Activated CD4-positive, alpha-beta memory T cell treated with anti-CD3 and anti-CD28 coated beads for 36 hours (primary cell): ENCODE data around the gene SEMA3A. TPM values are rescaled to one million over a fixed set of nuclear protein-coding genes. Genes with fewer than 3 reads are reported as not detected.

ENCODE experiments used
- CTCF ChIA-PET: fragments of 350-600 bp; sonication (Branson Sonifier 250); formaldehyde crosslinking; loops from one replicate; lab custom pipeline; 2021; ENCODE audit warnings: antibody characterized with exemption, inconsistent platforms; lab: Charles Lee
- POLR2A ChIA-PET: fragments of 350-600 bp; sonication (Branson Sonifier 250); formaldehyde crosslinking; loops from one replicate; lab custom pipeline; 2021; ENCODE audit warnings: antibody characterized with exemption; lab: Charles Lee
- DNase-seq: peaks from one replicate; pipeline ENCODE4 v3.0.0-alpha.2; 2020
- H3K27ac Mint-ChIP-seq: one replicate; pipeline ENCODE4 v1.8.0; 2021; ENCODE audit warnings: mixed read lengths
- H3K27me3 Mint-ChIP-seq: one replicate; pipeline ENCODE4 v1.8.0; 2021; ENCODE audit warnings: mixed read lengths
- H3K36me3 Mint-ChIP-seq: one replicate; pipeline ENCODE4 v1.8.0; 2021; ENCODE audit warnings: mixed read lengths
- H3K4me1 Mint-ChIP-seq: one replicate; pipeline ENCODE4 v1.8.0; 2021; ENCODE audit warnings: low read depth, mixed read lengths
- H3K4me3 Mint-ChIP-seq: one replicate; pipeline ENCODE4 v1.8.0; 2021; ENCODE audit warnings: mild to moderate bottlenecking, mixed read lengths
- H3K9me3 Mint-ChIP-seq: one replicate; pipeline ENCODE4 v1.8.0; 2021; ENCODE audit warnings: mixed read lengths
- intact Hi-C: fragments of 100-400 bp; cut with micrococcal nuclease; formaldehyde crosslinking; loops from one replicate; pipeline ENCODE4 v1.15.1; 2023
- total RNA-seq, 2 experiments: library from RNA; stranded (reverse); gene quantifications; one replicate each; pipeline ENCODE4 v1.2.3, GENCODE V29; 2021

The SEMA3A gene
- total RNA-seq, 2 experiments from 2014 or later: 0.59 to 0.75 TPM

DNA sequence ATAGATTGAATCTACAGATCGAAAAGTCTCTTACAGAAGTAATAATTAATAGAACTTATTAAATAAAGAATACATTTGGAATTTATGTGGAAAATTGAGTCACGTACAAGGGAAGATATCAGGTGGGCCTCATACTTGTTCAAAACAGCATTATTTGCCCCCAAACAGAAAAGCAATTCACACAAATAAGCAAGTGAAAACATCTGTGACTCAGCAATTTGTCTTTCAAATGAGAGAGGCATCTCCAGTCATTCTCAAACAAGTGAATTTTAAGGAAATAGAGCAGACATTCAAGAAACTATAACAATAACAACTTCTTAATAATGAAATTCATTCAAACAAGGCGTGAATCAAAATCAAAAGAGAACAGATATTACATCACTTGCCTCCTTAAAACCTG is 50.1 kb downstream of the SEMA3A start:
- Mint-ChIP-seq H3K4me3 (no peak overlapping the region), H3K27me3 (no peaks in the 10 kb centered on the region), H3K27ac (no peak overlapping the region), H3K9me3 (peaks cover 3% of the 10 kb centered on the region), H3K36me3 (no peaks in the 10 kb centered on the region), H3K4me1 (no peaks in the 10 kb centered on the region)
- POLR2A ChIA-PET: no interaction called here
- CTCF ChIA-PET: no interaction called here
- DNase-seq: no peak
- intact Hi-C loops: no loop called here

DNA sequence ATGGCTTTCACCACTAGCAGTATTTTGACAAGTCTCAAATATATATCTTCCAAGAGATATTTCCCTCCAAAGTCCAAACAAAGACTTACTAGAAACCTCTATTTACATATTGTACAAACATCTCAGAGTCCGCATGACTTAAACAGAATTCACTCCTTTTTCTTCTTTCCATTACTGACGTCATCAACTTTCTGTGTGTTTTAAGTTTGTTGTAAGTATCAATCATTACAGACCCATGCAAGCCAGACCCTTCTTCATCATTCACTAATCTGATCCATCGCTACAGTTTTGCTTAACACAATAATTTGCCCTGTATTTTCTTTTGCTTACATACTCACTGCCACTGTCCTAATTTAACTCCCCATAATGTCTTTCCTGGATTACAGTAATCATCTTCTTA is 51.9 kb downstream of the SEMA3A start:
- ChIA-PET POLR2A (no interaction called here), CTCF (no interaction called here)
- no peaks in the 10 kb centered on the region for H3K36me3 Mint-ChIP-seq
- no peaks in the 10 kb centered on the region for H3K4me1 Mint-ChIP-seq
- peaks cover 3% of the 10 kb centered on the region for H3K9me3 Mint-ChIP-seq
- intact Hi-C loops: no loop called here
- no peaks in the 10 kb centered on the region for H3K27me3 Mint-ChIP-seq
- DNase-seq: no peak
- H3K4me3 Mint-ChIP-seq: no peak overlapping the region
- H3K27ac Mint-ChIP-seq: no peak overlapping the region

DNA sequence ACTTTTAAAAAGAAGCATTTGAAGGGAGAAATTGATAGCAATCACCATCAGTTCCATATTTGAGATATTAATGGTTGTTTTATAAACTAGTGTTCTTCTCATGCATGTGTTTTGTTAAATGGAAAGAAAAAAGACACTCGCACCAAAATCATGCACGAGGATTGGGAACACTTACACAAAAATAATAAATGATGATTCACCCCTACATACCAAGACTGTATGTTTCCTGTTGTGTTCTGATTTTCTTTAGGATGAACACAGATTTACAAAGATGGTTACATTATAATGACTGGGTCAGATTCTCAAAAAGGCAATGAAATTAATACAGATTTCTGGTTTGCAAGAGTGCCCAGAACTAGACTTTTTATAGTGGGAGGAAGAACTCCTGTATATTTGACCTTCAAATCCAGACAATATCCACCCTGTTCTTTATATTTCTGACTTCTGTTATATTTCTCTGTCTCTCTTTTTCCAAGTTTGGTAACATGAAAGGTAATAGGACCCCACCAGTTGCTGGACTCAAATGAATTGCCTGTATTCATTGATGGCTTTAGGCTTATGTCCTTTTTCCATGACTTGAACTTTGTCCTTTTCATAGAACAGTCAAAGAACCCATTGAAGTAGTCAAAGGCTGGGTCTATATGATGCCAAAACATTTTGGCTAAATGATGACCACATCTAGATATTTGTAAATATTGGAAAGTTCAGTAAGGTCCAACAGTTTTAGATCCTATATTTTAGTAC is 54.4 kb downstream of the SEMA3A start:
- H3K27ac Mint-ChIP-seq: no peak overlapping the region
- no peak for DNase-seq
- no peak overlapping the region for H3K4me3 Mint-ChIP-seq
- intact Hi-C loops: no loop called here
- POLR2A ChIA-PET: no interaction called here
- no peaks in the 10 kb centered on the region for H3K27me3 Mint-ChIP-seq
- no peaks in the 10 kb centered on the region for H3K4me1 Mint-ChIP-seq
- CTCF ChIA-PET: no interaction called here
- no peaks in the 10 kb centered on the region for H3K36me3 Mint-ChIP-seq
- H3K9me3 Mint-ChIP-seq: peaks cover 3% of the 10 kb centered on the region

DNA sequence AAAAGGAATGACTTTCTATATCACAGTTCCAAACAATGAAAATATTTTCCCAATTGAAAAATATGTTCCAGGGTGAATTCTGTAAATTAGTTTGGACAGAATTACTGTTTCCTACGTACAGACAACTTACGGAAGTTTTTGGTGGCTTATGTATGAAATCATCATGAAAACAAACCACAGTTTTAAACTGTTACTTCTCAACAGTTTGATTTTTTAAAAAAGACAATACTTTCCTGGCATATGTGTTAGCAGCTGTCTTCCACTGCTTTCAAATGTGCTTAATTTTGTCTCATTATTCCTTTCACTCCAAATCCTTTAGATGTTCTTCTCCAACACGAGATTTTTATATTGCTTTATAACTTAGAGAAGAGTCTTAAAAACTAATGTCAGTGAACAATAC is 56.2 kb downstream of the SEMA3A start:
- no peaks in the 10 kb centered on the region for H3K27me3 Mint-ChIP-seq
- intact Hi-C loops: no loop called here
- no peak overlapping the region for H3K27ac Mint-ChIP-seq
- ChIA-PET POLR2A (no interaction called here), CTCF (no interaction called here)
- H3K36me3 Mint-ChIP-seq: no peaks in the 10 kb centered on the region
- H3K4me3 Mint-ChIP-seq: no peak overlapping the region
- peaks cover 3% of the 10 kb centered on the region for H3K9me3 Mint-ChIP-seq
- DNase-seq: no peak
- H3K4me1 Mint-ChIP-seq: no peaks in the 10 kb centered on the region

DNA sequence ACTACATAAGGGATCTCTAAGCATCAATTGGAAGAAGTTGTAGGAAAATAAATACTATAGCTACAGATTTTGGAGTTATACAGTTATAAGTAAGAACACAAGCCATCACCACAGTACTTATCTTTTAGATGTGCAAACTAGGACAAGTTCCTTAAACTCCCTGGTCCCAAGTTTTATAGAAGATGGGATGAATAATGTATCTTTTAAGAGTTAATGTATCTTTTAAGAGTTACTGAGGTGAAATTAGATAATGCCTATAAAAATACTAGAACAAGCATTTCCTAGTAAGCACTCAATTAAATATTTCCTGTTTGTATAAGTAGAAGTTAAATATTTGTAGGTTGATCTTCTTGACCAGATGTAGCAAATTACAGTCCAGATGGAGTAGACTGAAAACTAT is 56.8 kb downstream of the SEMA3A start:
- no peak overlapping the region for H3K4me3 Mint-ChIP-seq
- H3K27me3 Mint-ChIP-seq: no peaks in the 10 kb centered on the region
- H3K4me1 Mint-ChIP-seq: no peaks in the 10 kb centered on the region
- intact Hi-C loops: no loop called here
- H3K36me3 Mint-ChIP-seq: no peaks in the 10 kb centered on the region
- H3K9me3 Mint-ChIP-seq: peaks cover 3% of the 10 kb centered on the region
- ChIA-PET POLR2A (no interaction called here), CTCF (no interaction called here)
- no peak overlapping the region for H3K27ac Mint-ChIP-seq
- DNase-seq: no peak

DNA sequence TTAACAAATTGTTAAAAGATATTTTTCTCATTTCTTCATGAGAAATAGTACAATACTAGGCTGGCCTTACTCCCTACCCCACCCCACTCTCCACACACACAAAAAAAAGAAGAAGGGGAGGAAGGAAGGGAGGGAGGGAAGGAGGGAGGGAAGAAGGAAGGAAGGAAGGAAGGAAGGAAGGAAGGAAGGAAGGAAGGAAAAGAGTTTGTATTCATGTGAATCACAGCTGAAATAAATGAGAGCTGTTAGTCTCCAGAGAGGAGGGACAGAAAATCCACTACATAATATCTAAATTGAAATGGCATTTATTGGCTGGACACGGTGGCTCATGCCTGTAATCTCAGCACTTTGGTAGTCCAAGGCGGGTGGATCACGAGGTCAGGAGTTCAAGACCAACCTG is 57.8 kb downstream of the SEMA3A start:
- DNase-seq: no peak
- intact Hi-C loops: no loop called here
- no peaks in the 10 kb centered on the region for H3K36me3 Mint-ChIP-seq
- H3K4me3 Mint-ChIP-seq: no peak overlapping the region
- POLR2A ChIA-PET: no interaction called here
- H3K27me3 Mint-ChIP-seq: no peaks in the 10 kb centered on the region
- no peaks in the 10 kb centered on the region for H3K4me1 Mint-ChIP-seq
- H3K9me3 Mint-ChIP-seq: peaks cover 2% of the 10 kb centered on the region
- CTCF ChIA-PET: no interaction called here
- H3K27ac Mint-ChIP-seq: no peak overlapping the region

DNA sequence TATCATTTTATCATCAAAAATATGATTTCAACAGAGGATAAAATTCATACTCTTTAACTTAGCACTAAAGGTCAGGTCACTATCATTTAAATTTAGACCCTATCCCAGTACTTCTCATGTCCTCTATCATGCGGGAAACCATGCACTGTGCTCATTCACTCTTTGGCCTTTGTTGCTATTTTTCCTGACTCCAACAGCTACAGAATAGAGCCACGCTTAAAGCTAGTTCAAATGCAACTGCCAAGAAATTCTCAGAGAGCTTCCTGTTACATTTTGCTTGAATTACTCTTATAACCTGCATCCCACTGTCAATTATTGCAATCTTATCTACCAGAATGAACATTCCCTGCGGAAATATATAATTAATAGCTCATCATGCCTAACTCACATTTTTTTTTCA is 58.3 kb downstream of the SEMA3A start:
- DNase-seq: no peak
- no peak overlapping the region for H3K4me3 Mint-ChIP-seq
- intact Hi-C loops: no loop called here
- POLR2A ChIA-PET: no interaction called here
- CTCF ChIA-PET: no interaction called here
- H3K4me1 Mint-ChIP-seq: no peaks in the 10 kb centered on the region
- H3K27ac Mint-ChIP-seq: no peak overlapping the region
- no peaks in the 10 kb centered on the region for H3K36me3 Mint-ChIP-seq
- no peaks in the 10 kb centered on the region for H3K27me3 Mint-ChIP-seq
- no peaks in the 10 kb centered on the region for H3K9me3 Mint-ChIP-seq

DNA sequence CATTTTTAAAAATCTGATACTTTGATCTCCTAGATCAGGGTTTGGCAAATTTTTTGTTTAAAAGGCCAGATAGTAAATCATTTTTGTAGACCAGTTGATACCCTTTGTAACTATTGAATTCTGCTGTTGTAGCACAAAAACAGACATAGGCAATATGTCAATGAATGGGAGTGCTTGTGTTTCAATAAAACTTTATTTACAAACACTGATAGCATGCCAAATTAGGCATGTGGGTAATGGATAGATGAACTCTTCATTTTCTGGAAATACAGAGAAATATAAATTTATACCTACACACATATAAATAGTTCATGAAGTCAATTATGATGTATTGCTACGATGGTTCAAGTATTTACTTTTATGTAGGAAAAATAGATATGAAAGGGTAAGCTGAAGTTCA is 60.4 kb downstream of the SEMA3A start:
- H3K36me3 Mint-ChIP-seq: no peaks in the 10 kb centered on the region
- CTCF ChIA-PET: no interaction called here
- no peak for DNase-seq
- no peaks in the 10 kb centered on the region for H3K9me3 Mint-ChIP-seq
- no peaks in the 10 kb centered on the region for H3K27me3 Mint-ChIP-seq
- intact Hi-C loops: no loop called here
- H3K4me3 Mint-ChIP-seq: no peak overlapping the region
- POLR2A ChIA-PET: no interaction called here
- H3K27ac Mint-ChIP-seq: no peak overlapping the region
- no peaks in the 10 kb centered on the region for H3K4me1 Mint-ChIP-seq

DNA sequence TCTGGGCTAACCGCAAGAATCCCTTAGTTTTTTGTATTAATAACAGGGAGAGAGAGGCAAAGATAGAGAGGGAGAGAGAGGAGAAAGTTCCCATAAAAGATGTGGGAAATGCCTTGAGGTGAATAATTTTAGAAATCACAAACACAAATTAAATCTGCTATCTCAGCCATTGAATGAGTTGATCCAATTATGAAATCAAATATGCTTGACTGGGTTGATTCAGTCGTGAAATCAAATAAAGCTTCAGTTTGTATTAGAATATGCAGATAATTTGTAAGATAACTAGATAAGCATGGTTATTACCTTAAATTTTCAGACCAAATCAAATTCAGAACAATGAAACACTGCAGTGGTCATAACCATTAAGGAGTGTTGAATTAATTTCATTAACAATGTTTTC is 68.9 kb downstream of the SEMA3A start:
- H3K27me3 Mint-ChIP-seq: no peaks in the 10 kb centered on the region
- POLR2A ChIA-PET: no interaction called here
- no peak overlapping the region for H3K27ac Mint-ChIP-seq
- intact Hi-C loops: no loop called here
- CTCF ChIA-PET: no interaction called here
- no peaks in the 10 kb centered on the region for H3K36me3 Mint-ChIP-seq
- no peak overlapping the region for H3K4me3 Mint-ChIP-seq
- no peaks in the 10 kb centered on the region for H3K4me1 Mint-ChIP-seq
- H3K9me3 Mint-ChIP-seq: no peaks in the 10 kb centered on the region
- DNase-seq: no peak

DNA sequence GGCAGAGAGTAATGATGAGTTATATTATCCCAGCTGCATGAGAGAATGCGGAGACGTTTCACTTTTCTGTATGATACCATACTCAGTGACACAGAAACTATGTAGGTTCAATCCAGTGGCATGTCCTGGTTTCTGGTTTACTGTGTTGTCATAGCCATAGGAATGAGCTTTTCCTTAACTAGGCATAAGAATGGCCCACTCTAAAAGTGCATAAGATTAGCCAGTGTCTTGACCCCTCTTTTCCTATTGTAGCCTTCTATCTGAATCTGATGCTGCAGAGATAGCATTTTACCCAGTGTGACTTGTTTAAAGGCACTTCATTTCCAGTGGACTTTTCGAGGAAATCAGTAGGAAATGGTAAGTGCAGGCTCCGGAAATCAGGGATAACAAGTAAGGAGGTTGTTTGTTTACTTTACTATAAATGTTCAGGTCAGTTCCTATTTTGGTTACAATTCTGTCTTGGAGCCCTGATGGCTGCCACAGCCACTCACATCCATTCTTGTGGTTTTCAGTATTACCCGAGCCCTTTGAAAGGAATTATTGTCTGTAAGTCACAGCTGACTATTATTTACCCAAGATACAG is 70.5 kb downstream of the SEMA3A start:
- Mint-ChIP-seq H3K27me3 (no peaks in the 10 kb centered on the region), H3K4me1 (no peaks in the 10 kb centered on the region), H3K36me3 (no peaks in the 10 kb centered on the region), H3K27ac (no peak overlapping the region), H3K9me3 (no peaks in the 10 kb centered on the region), H3K4me3 (no peak overlapping the region)
- CTCF ChIA-PET: no interaction called here
- POLR2A ChIA-PET: no interaction called here
- intact Hi-C loops: no loop called here
- DNase-seq: no peak

DNA sequence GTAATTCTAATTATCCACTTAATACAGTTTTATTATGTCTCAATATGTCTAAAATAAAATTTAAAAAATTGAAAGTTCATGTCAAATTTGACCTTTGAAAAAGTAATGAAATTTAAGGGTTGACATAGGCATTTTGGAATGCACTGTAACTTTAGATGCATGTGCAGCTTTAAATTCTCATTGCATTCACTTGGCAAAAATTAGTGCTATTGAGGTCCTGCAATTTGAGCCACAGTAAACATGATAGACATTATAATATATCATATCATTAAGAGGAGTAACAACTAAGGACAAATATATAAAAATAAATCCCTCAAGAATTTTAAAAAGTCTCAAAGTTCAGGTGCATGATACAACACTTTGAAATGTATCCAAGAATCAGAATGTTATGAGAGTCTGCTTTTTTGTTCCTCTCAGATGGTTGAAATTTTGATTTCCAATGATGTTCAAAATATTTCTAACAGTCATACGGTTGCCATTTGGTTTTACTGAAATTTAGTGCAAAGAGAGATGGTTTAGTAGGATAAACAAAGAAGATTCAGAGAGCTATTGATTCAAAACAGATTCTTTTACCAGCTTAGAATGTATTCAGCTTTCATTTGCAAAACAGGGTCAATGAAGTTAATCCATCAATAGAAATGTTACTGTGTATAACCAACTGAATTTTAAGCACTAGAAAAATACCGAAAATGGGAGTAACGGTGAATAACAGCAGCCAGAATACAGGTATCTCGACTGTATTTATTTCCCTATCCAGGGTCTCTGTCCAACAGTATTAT is 71.8 kb downstream of the SEMA3A start:
- no peak overlapping the region for H3K27ac Mint-ChIP-seq
- intact Hi-C loops: no loop called here
- no peaks in the 10 kb centered on the region for H3K27me3 Mint-ChIP-seq
- no peaks in the 10 kb centered on the region for H3K9me3 Mint-ChIP-seq
- no peaks in the 10 kb centered on the region for H3K4me1 Mint-ChIP-seq
- H3K4me3 Mint-ChIP-seq: no peak overlapping the region
- H3K36me3 Mint-ChIP-seq: no peaks in the 10 kb centered on the region
- no peak for DNase-seq
- POLR2A ChIA-PET: no interaction called here
- CTCF ChIA-PET: no interaction called here

DNA sequence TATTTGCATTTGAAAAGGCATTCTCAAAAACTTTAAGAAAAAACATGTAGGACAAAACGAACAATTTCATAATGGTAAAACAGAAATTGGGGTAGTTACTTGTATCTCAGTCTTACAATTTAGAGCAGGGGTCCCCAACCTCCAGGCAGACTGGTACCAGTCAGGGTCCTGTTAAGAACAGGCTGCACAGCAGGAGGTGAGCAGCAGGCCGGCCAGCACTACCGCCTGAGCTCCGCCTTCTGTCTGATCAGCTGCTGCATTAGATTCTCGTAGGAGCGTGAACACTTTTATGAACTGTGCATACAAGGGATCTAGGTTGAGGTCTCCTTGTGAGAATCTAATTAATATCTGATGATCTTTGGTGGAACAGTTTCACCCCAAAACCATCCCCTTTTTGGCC is 77.3 kb downstream of the SEMA3A start:
- no peaks in the 10 kb centered on the region for H3K36me3 Mint-ChIP-seq
- intact Hi-C loops: no loop called here
- DNase-seq: no peak
- no peaks in the 10 kb centered on the region for H3K4me1 Mint-ChIP-seq
- peaks cover 3% of the 10 kb centered on the region for H3K9me3 Mint-ChIP-seq
- ChIA-PET CTCF (no interaction called here), POLR2A (no interaction called here)
- H3K27ac Mint-ChIP-seq: no peak overlapping the region
- no peak overlapping the region for H3K4me3 Mint-ChIP-seq
- no peaks in the 10 kb centered on the region for H3K27me3 Mint-ChIP-seq
